A172 (cell line): ENCODE measurements around the gene TP53I11. TPM values are rescaled to one million over a fixed set of nuclear protein-coding genes. Genes with fewer than 3 reads are reported as not detected.

ENCODE experiments used
- DNase-seq: peaks from one replicate; pipeline ENCODE4 v3.0.0-alpha.2; 2015; ENCODE audit warnings: low spot score
- total RNA-seq: library from RNA; depleted of rRNA; stranded (reverse); fragments of >200 nt; shearing (Covaris generic); gene quantifications from 2 replicates; pipeline ENCODE4 v1.2.3, GENCODE V29; 2014; rRNA removed

Gene TP53I11, protein sequence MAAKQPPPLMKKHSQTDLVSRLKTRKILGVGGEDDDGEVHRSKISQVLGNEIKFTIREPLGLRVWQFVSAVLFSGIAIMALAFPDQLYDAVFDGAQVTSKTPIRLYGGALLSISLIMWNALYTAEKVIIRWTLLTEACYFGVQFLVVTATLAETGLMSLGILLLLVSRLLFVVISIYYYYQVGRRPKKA
- 15.0 and 23.7 TPM in 2 replicates for total RNA-seq

DNA sequence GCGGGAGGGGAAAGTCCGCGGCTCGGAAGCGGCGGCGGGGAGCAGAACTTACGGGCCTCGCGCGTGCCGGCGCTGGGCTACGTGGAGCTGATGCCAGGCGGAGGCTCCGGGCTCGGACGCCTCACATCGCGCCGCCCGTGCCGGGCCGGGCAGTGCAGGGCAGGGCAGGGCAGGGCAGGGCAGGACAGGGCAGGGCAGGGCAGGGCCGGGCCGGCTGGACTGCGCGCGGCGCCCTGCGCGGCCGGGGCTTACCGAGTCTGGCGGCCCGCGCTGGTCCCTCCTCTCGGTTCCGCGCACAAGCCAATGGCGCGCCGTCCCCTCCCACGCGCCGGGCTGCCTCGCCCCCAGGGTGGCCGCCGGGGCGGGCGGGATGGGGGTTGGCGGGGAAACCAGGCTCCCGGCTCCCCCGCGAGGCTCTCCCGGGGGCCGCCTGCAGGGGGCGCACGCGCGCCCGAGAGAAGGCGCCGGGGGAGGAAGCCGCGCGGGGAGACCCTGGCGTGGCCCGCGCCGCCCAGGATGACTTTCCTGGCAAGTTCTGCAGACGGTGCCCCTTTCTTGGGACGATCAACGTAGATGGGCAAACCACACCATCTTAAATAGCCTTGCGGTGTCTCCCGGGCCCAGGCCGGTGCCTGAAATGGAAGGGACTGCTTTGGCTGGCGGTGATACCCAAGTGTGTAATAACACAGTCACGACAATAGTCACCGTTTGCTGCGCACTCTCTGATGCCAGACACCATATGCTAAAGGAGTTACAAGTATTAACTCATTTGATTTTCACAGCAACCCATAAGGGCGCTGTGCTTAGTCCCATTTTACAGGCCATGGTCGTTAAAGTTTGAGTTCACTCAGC, at the start of gene TP53I11:
TP53I11 (minus strand) TSS at position 259 of the 852 bp plus-strand sequence. CDS start 12,548 bp downstream, outside the sequence.
- peak; percentile 45 for DNase-seq

DNA sequence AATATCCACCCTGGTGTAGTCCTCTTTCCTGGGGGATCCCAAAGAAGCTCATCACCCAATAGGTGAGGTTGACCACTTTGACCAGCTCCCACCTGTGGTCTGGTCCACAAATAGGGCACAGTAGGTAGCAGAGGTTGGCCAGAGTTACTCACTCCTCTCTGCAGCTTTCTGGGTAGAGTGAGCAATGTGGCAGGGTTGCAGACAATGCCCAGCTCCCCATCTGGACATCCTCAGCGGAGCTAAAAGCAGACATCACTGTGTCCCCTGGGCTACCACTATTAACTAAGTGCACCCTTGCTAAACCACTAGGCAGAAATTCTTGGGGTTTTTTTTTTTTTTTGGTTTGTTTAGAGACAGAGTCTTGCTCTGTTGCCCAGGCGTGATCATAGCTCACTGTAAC, 48.4 kb upstream of the TP53I11 start:
- DNase-seq: no peak

DNA sequence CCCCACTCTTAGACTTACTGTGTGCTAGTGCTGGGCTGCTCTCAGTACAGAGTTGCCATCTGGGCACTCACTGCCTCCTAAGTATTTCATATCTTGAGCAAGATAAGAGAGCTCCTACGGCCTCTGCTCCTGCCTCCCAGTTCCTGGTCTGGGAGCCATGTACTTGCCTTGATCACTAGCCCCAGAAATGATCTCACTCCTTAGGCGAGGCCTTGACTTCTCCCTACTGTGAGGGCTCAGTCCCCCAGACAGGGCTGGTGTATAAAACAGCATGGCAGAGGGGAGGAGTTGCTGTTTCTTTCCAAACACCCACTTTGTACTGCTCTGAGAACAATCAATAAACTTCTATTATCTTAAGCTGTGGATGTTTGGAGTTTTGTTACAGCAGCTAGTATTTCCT, 47.4 kb upstream of the TP53I11 start:
- DNase-seq: no peak

DNA sequence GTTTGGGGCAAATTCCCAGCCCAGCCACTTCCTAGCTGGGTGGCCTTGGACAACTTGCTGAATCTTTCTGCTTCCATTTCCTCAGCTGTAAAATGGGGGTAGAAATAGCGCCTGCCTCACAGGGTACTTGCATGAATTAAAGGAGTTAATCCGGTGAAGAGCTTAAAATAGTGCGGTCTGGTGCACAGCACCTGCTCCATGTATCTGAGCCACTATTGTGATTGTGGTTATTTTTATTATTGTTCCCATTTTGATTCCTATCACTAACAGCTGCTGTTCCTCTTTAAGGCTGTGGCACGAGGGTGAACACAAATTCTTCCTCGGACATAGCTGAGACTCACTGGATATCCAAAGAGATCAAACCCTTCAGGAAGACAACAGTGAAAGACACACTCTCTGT, 46.9 kb upstream of the TP53I11 start:
- no peak for DNase-seq

DNA sequence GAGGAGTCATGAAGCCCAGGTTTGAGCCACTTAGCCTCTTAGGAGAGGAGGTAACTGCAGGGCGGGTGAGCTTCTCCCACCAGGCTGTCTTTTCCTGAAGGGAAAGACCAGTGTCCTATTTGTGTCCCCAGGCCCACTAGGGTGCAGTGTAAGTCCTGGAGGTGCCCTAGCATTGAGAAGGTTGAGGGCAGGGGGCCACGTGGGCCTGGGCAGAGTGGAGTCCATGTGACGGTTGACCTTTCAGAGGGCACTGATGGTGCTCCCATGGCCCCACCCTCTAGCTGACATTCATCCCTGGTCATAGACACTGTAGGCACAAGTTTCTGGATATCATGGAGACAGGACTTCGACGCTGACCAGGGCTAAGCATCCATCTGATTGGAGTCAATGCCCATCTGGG, 44.1 kb upstream of the TP53I11 start:
- no peak for DNase-seq

DNA sequence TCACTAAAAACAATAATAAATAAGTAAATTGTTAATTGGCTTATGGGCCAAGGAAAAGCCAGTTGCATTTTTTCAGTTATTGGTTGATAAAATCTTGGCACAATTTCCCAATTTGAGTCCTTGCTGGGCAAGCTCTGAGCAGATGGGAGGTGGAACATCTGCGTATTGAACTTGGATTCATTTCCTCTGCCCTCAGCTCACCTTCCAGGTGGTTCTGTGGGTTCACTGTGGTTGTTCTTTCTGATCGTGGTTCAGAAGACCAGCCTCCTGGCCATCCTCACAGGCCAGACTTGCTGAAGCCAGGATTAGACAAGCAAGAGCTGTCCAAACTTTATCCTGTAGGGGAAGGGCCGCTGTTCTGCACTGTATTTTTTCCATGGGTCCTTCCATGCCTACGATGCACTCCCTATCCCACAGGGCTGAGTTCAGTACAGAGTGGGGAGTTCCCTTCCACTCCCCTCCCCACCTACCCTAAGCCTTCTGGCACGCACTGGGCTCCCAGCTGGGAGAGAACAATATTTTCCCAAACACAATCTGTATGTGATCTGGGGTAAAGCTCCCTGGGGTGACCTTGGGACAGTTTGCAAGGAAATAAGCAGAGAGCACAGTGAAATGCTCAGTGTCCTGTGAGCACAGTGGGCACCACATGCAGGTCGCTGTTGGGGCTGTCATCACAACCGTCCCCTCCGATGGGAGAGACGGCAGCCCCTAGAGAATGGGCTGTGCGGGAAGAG, 43.5 kb upstream of the TP53I11 start:
- DNase-seq: no peak

DNA sequence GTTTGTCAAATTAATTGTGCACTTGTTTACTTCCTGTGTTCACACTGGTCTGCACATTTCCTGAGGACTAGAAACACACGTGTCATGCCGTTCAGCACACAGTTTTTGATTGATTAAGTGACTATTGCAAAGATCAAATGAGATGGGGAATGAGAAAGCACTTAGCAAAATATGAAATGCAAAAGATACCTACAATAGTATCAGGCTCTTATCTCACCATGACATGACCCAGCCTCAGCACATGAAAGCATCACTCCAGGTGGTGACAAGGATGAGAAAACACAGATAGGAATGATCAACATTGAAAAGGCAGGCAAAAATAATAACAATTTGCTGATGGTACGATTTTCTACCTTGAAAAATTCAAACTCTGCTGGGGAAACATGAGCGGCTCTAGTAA, 42.1 kb upstream of the TP53I11 start:
- no peak for DNase-seq

DNA sequence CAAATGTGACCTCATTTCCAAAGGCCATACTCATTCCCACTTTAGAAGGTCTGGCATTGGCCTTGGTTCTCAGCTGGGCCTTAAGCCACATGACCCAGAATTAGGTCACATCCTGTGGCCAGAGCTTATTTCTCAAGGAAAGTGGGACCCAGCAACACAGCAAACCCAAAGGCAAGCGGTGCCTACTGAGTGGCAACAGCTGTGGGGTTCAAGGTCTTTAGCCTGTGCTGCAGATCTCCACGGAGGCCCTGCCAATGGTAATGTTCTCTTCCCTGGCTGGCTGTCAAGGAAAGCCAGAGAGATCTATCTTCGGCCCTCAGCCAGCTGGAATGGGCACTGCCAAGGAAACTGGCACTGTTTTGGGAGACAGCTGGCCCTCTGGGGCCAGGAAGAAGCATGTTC, 41.5 kb upstream of the TP53I11 start:
- DNase-seq: peak; percentile 12

DNA sequence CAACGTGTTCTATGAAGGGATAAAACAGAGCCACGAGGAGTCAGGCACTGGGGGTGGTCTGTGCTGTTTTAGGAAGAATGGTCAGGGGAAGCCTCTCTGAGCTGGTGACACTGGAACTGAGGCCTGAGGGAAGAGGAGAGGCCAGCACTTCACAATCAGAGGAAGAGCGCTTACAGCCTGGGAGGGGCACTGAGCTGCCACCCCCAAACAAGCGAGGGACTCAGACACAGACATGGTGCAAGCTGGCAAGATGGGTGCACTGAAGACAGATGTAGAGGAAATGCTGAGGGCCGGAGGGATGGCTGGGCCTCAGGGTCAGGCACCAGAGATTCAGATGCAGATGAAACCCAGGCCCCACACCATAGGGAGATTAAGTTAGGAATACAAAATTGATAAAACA, 40.0 kb upstream of the TP53I11 start:
- DNase-seq: no peak

DNA sequence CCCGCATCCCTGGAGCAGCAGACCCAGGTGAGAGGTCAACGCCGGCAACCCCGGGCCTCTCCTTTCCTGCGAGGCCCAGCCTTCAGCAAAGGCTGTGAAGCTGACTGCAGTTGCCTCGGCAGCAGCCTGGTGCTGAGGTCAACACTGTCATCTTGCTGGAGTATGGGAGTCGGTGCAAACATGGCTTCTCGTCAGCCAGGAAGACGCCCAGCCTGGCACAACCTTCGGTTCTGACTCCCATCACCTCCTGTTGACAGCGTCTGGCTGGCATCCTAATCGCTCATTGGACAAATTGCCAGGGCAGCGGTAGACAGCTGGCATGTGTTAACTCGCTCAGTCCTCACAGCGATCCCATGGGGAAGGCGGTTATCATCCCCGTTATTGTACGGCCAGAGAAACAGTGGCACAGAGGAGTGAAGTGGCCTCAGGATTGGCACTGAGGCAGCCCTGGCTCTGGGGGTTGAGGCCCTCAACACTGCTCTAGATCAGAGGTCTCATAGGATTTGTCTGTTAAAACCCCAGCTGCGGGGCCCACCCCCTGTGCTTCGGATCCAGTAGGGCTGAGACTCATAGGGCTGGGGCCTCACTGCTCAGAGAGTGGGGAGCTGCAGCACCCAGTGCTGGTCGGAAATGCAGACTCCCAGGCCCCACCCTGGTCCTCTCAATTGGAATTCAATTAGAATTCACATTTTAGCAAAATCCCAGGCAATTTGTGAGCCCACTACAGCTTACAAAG, 39.3 kb upstream of the TP53I11 start:
- no peak for DNase-seq

DNA sequence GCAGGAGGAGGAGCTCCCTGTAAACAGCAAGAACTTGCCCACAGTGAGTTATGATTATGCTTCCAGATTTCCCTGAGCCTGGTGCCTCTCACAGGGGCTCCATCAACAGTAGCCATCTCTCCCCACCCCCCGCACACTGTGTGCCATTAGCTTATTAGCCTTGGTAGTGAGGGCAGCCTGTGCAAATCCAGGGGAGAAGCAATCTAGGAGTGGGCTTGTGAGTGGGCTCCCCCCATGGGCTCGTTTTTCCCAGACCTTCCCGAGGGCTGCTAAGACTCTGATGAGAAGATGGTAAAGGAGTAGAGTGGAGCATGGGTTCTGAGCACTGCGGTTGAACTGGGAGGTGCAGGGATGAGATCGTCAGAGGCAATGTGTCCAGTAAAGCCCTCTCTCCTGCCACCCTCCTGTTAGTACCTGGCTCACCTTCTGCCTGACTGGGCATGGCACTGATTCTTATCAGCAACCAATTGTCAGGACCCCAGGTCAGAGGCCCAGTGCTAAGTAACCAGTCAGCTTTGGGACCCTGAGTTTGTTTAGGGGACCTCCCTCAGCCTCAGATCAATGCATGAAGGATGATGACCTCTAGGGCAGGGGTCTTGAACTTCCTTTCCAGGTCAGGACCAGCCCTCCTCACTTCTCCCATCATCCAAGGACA, 38.4 kb upstream of the TP53I11 start:
- no peak for DNase-seq

DNA sequence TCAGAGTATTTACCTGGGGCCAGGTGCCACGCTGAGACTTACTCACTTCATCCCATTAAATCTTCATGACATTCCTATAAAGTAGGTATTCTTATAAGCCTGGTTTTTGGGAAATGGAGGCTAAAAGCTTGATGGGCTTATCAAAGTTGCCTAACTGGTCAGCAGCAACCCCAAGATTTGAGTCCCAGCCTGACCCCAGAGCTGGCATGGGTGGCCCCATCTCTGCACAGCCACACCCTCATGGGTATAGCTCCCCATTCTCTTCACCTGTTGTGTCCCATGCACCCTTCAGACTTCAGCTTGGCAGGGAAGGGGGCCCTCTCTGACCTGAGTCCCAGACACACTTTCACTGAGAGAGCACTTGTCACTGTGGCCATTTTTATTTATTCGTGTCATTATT, 37.4 kb upstream of the TP53I11 start:
- DNase-seq: no peak

DNA sequence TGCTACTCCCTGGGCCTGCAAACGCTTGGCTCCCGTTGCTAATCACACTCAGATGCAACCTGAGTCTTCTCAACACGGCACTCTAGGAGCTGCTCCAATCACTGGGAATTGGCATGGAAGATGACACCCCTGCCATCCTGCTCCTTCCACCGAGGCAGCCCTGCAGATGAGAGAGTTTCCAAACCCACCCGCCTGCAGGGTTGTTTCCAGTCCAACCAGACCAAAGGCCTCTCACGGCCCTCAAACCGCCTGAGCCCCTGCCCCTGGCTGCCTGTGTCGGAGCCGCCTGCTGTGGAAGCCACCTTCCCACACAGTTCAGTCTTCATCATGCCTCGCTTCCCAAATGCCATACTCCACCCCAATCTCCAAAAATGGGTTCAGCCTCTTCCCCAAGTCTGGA, 36.8 kb upstream of the TP53I11 start:
- no peak for DNase-seq

DNA sequence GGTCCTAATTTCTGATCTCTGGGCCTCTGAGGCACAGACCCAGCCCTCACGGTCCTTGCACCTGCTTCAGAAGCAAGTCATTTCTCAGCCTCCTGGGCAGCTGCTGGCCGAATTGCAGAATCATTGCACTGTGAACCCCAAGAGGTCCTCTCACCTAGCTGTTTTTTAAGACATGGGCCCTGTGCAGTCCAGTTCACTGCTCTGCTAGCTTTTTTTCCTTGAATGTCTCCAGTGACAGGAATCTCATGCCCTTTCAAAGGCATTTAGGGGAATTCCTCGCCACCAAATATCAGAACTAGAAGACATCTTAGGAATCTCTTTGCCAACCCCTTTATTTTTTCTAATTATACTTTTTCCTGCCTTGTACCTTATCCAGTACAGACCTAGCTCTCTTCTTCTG, 35.6 kb upstream of the TP53I11 start:
- DNase-seq: no peak

DNA sequence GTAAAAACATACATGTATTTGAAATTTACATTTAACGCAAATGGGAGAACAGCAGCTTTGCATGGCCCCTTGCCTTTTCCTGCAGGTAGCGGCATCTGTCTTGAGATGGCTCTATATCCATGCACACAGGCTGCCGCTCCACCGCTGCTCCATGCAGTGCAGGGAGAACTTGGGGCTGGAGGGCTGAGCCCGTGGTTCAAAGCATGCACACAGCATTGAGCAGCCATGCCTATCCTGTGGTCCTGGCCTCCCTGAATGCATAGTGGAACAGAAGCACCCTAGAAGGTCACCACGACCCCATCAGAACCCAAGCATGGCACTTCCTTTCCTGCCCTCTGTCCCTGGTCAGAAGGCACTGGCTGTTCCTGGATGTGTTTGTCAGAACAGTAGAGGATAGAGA, 35.0 kb upstream of the TP53I11 start:
- DNase-seq: no peak

DNA sequence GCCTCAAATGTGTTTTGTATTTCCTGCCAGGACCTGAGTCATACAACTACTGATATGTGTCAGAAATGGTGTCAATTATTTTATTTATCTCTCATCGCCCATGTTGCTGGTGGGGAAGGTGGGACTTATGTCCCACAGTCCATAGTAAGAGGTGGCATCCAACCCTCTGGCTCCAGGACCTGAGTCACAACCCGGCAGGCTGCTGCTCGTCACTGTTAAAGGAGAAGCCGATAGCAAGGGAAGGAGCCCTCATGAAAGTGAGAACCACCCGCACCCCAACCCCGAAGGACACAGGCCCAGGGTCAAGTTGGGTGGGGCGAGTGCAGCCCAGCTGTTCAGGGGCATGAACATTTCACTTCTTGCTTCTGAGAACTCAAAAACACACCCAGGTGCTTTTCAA, 33.1 kb upstream of the TP53I11 start:
- no peak for DNase-seq

DNA sequence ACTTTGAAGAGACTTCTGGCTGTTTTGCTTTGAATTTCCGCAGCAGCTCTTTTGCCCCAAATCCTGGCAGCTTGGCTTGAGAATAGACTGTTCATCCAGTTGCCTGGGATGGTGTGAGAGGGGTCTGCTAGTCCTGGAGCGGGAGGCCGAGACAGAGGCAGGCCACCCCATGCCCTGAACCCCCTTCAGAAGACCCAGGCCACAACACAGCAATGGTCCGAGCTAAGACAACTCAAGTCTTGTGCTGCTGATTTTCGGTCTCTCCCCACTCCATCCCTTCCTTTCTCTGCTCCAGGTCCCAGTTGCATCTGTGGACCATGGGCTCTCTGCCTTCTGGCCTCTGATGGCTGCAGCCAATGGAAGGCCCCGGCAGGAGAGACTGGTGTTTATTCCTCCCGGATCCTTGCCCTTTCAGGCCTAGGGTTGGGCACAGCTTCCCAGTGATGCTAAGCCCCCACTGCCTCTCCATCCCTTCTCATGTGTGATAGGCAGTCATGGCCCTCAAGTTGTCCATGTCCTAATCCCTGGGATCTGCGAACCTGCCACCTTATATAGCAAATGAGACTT, 31.9 kb upstream of the TP53I11 start:
- no peak for DNase-seq

DNA sequence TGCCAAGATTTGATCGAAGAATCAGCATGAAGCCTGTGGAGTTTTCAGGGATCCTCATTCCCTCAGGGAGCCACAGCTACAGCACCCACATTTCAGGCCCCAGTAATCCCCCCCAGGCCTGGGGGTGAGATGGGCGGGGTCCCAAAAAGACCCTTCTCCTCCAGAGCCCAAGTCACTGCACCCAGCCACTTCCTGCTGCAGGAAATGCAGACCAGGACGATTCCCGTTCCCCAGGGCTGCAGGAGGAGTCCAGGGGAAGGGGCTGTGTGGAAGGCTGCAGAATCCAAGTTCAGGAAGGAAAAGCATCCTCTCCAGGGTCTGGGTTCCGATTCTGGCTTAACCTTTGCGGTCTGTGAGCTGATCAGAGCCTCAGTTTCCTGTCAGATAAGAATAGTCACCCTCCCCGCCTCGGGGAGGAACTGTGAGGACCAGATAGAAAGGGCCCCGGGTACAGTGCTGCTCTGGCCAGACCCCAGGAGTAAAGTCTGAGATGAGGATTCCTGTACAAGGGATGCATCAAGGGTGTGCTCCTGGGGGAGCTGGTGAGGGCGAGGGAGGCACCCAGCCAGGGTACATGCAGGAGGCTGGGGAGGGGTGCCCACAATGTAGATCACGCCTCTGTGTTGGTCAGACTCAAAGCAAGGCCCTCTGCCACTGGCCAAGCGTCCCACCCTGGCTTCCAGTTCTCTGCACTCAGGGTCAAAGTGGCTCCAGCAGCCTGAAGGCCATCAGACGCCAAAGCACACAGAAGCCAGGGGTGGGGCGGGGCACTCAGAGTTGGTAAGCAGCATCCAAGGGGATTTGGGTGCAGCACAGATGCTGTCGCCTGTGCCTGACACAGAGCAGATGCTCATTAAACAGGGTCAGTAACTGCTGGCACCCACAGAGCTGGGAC, 30.1 kb upstream of the TP53I11 start:
- DNase-seq: no peak

DNA sequence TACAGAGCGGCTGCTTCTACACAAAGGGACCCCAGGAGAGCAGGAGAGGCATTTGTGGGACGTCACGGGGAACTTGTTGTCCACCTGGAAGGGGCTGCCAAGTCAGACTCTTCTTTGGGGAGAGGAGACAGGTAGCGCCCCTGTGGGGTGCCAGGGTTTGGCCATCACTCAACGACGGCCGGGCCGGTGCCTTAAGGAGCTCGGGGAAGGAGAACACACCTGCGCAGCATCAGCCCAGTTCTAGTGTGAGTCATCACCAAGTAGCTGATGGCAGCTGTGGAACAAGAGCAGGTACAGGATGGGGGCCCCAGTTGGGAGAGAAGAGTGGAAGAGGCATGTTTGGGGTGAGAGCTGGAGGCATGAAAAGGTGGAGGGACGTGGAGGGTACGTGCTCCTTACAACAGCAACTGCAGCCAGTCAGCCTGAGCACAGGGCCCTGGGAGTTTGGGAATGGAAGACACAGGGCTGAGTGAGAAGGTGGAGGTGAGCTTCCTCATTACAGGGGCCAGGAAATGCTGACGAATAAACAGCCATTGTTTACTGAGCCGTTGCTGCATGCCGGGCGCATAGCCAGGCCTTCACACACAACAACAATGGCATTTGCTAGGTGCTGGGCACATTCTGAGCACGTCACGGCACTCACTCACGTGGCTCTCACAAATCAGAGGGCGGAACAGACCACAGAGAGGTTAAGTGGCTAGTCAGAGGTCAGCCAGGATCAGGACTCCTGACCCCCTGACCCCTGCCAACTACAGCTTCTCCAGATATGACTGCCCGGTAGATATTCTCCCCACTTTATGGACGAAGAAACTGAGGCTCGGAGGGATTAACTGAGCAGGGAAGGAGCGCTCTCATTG, 29.1 kb upstream of the TP53I11 start:
- DNase-seq: no peak
